H1 (cell line): ENCODE results near the gene FOXN3. TPM values are rescaled to one million over a fixed set of nuclear protein-coding genes. Genes with fewer than 3 reads are reported as not detected.

Experiments
- CTCF ChIA-PET: fragments of 300-600 bp; sonication (Branson Sonifier 250); formaldehyde crosslinking; loops from one replicate; lab custom pipeline; 2021; ENCODE audit not compliant: partially characterized antibody; lab: Charles Lee
- POLR2A ChIA-PET: fragments of 300-600 bp; sonication (Branson Sonifier 250); formaldehyde crosslinking; loops from one replicate; lab custom pipeline; 2021; ENCODE audit warnings: inconsistent platforms; ENCODE audit not compliant: partially characterized antibody; lab: Charles Lee
- DNase-seq, 2 experiments: peaks; one replicate each; pipeline versions ENCODE4 v3.0.0 to v3.0.0-alpha.2; 2010 to 2022; ENCODE audit warnings: low spot score in 2 of 2, low read depth in 1 of 2, mixed read lengths in 1 of 2
- FAIRE-seq: peaks from 2 replicates; lab custom pipeline; 2011; peaks lifted over from hg19 to GRCh38; lab: Jason Lieb, UNC
- H2AFZ ChIP-seq: 2 replicates; pipeline ENCODE4 v1.8.1; 2012; ENCODE audit warnings: low read length, inconsistent platforms
- H2AK5ac ChIP-seq: 2 replicates; pipeline ENCODE4 v1.6.1; 2013; ENCODE audit warnings: low read depth, low read length
- H2BK120ac ChIP-seq: replicated peaks from 2 replicates; pipeline ENCODE3; 2013; ENCODE audit warnings: low read depth, low read length, inconsistent platforms
- H2BK12ac ChIP-seq: 2 replicates; pipeline ENCODE4 v1.6.1; 2013; ENCODE audit warnings: low read depth, low read length
- H2BK15ac ChIP-seq: 2 replicates; pipeline ENCODE4 v1.6.1; 2013; ENCODE audit warnings: low read length
- H2BK20ac ChIP-seq: 2 replicates; pipeline ENCODE4 v1.6.1; 2013; ENCODE audit warnings: low read length
- H2BK5ac ChIP-seq: 2 replicates; pipeline ENCODE4 v1.6.1; 2013; ENCODE audit warnings: low read depth, low read length
- H3K14ac ChIP-seq: 2 replicates; pipeline ENCODE4 v1.6.1; 2013; ENCODE audit warnings: inconsistent platforms; ENCODE audit not compliant: insufficient read length
- H3K18ac ChIP-seq: 2 replicates; pipeline ENCODE4 v1.6.1; 2013; ENCODE audit warnings: low read length; ENCODE audit errors: extremely low read depth
- H3K23ac ChIP-seq: 2 replicates; pipeline ENCODE4 v1.6.1; 2013; ENCODE audit warnings: inconsistent platforms; ENCODE audit not compliant: insufficient read length
- H3K23me2 ChIP-seq: 2 replicates; pipeline ENCODE4 v1.6.1; 2013; ENCODE audit warnings: low read depth, low read length
- H3K27ac ChIP-seq: 2 replicates; pipeline ENCODE4 v1.6.1; 2011; ENCODE audit warnings: low read depth, low read length, inconsistent platforms
- H3K27me3 ChIP-seq, 4 experiments: replicated peaks in 1 of 4; 1 replicate in 1 of 4; 2 replicates in 3 of 4; pipeline versions ENCODE4 v1.6.1 to v1.8.1; 2011 to 2013; ENCODE audit warnings: low read length in 3 of 4, mild to moderate bottlenecking in 3 of 4, inconsistent platforms in 2 of 4, mixed read lengths in 2 of 4, moderate library complexity in 1 of 4; ENCODE audit not compliant: control insufficient read depth in 3 of 4, insufficient read depth in 3 of 4; ENCODE audit errors: extremely low read depth in 1 of 4
- H3K36me3 ChIP-seq, 4 experiments: 2 replicates each; pipeline versions ENCODE4 v1.6.1 to v1.8.1; 2011 to 2013; ENCODE audit warnings: mild to moderate bottlenecking in 4 of 4, low read length in 3 of 4, moderate library complexity in 2 of 4, control low read depth in 1 of 4, inconsistent platforms in 1 of 4; ENCODE audit not compliant: insufficient read depth in 4 of 4, control insufficient read depth in 2 of 4
- H3K4ac ChIP-seq: replicated peaks from 2 replicates; pipeline ENCODE3; 2013; ENCODE audit warnings: low read length, low read depth, mixed read lengths, inconsistent platforms; ENCODE audit not compliant: insufficient read length
- H3K4me1 ChIP-seq, 4 experiments: replicated peaks in 1 of 4; 1 replicate in 1 of 4; 2 replicates in 3 of 4; pipeline versions ENCODE4 v1.6.1 to v1.8.1; 2011 to 2013; ENCODE audit warnings: low read length in 3 of 4, inconsistent platforms in 2 of 4, mixed read lengths in 1 of 4; ENCODE audit not compliant: insufficient read depth in 4 of 4, control insufficient read depth in 3 of 4
- H3K4me2 ChIP-seq, 2 experiments: 2 replicates each; pipeline versions ENCODE4 v1.6.1 to v1.8.1; 2011 to 2013; ENCODE audit warnings: low read depth in 2 of 2, low read length in 2 of 2, control low read depth in 1 of 2, inconsistent platforms in 1 of 2, mild to moderate bottlenecking in 1 of 2; ENCODE audit not compliant: insufficient read depth in 1 of 2
- H3K4me3 ChIP-seq, 4 experiments: fragments of 200-600, 300-600 bp in 1 of 4; sonication (generic), shearing (Covaris generic), sonication (Bioruptor Twin) in 1 of 4; 2 replicates each; pipeline versions ENCODE4 v1.5.1 to v1.8.1; 2011 to 2016; ENCODE audit warnings: low read length in 4 of 4, low read depth in 3 of 4, control low read depth in 2 of 4, inconsistent platforms in 2 of 4, mild to moderate bottlenecking in 2 of 4, mixed read lengths in 1 of 4, moderate library complexity in 1 of 4; ENCODE audit not compliant: insufficient read depth in 2 of 4; ENCODE audit errors: extremely low read depth in 1 of 4
- H3K56ac ChIP-seq: replicated peaks from 2 replicates; pipeline ENCODE3; 2013; ENCODE audit warnings: low read depth, mild to moderate bottlenecking, mixed read lengths, low read length, inconsistent platforms; ENCODE audit not compliant: insufficient read length
- H3K79me1 ChIP-seq: 2 replicates; pipeline ENCODE4 v1.6.1; 2013; ENCODE audit warnings: low read depth, low read length, control low read depth
- H3K79me2 ChIP-seq, 2 experiments: 2 replicates each; pipeline versions ENCODE4 v1.6.1 to v1.8.1; 2012 to 2013; ENCODE audit warnings: low read length in 2 of 2, mild to moderate bottlenecking in 2 of 2, inconsistent platforms in 1 of 2; ENCODE audit not compliant: insufficient read depth in 2 of 2, control insufficient read depth in 1 of 2
- H3K9ac ChIP-seq, 4 experiments: replicated peaks in 1 of 4; 1 replicate in 1 of 4; 2 replicates in 3 of 4; pipeline versions ENCODE4 v1.6.1 to v1.8.1; 2011 to 2013; ENCODE audit warnings: low read depth in 3 of 4, low read length in 3 of 4, control low read depth in 2 of 4, mild to moderate bottlenecking in 2 of 4, moderate library complexity in 2 of 4, inconsistent platforms in 1 of 4; ENCODE audit errors: extremely low read depth in 1 of 4
- H3K9me3 ChIP-seq, 2 experiments: 2 replicates each; pipeline versions ENCODE4 v1.6.1 to v1.8.1; 2012 to 2013; ENCODE audit warnings: mild to moderate bottlenecking in 2 of 2, moderate library complexity in 2 of 2, control low read depth in 1 of 2, inconsistent platforms in 1 of 2, low read depth in 1 of 2, low read length in 1 of 2, mixed read lengths in 1 of 2; ENCODE audit not compliant: insufficient read depth in 2 of 2
- H4K20me1 ChIP-seq, 2 experiments: replicated peaks in 1 of 2; 2 replicates each; pipeline versions ENCODE3 to v1.8.1; 2011 to 2013; ENCODE audit warnings: inconsistent platforms in 2 of 2, low read length in 2 of 2, mild to moderate bottlenecking in 1 of 2; ENCODE audit not compliant: insufficient read depth in 2 of 2, control insufficient read depth in 1 of 2
- H4K5ac ChIP-seq: 2 replicates; pipeline ENCODE4 v1.6.1; 2013; ENCODE audit warnings: low read length, low read depth, mixed read lengths, inconsistent platforms; ENCODE audit not compliant: insufficient read length
- H4K8ac ChIP-seq: 2 replicates; pipeline ENCODE4 v1.8.0; 2013; ENCODE audit warnings: mild to moderate bottlenecking, moderate library complexity, low read length, inconsistent platforms; ENCODE audit not compliant: insufficient read depth; ENCODE audit errors: extremely low read depth
- H4K91ac ChIP-seq: replicated peaks from 2 replicates; pipeline ENCODE3; 2013; ENCODE audit warnings: low read length, mixed read lengths, inconsistent platforms; ENCODE audit not compliant: insufficient read length
- BACH1 ChIP-seq: IDR thresholded peaks from 2 replicates; pipeline ENCODE4 v1.6.1; 2012; ENCODE audit warnings: low read length, improper control_type of control experiment
- EZH2 ChIP-seq: fragments of 200-600 bp; sonication (generic); IDR thresholded peaks from 2 replicates; pipeline ENCODE4 v1.7.1; 2012; ENCODE audit warnings: low read depth, mild to moderate bottlenecking, moderate library complexity, low read length, inconsistent platforms; ENCODE audit not compliant: severe bottlenecking
- KDM4A ChIP-seq: IDR thresholded peaks from one replicate; pipeline ENCODE4 v1.7.1; 2012; ENCODE audit warnings: low read depth, mild to moderate bottlenecking, moderate library complexity, low read length, inconsistent platforms; ENCODE audit not compliant: severe bottlenecking
- NANOG ChIP-seq: IDR thresholded peaks from 2 replicates; pipeline ENCODE4 v1.6.1; 2011; ENCODE audit warnings: low read length, low read depth, mild to moderate bottlenecking, inconsistent platforms; ENCODE audit not compliant: insufficient read depth, poor library complexity, severe bottlenecking
- POLR2A ChIP-seq, 2 experiments: IDR thresholded peaks; 1 replicate in 1 of 2; 2 replicates in 1 of 2; pipeline ENCODE4 v1.6.1; 2011; ENCODE audit warnings: low read depth in 2 of 2, low read length in 2 of 2, mild to moderate bottlenecking in 2 of 2; ENCODE audit errors: control extremely low read depth in 1 of 2
- RXRA ChIP-seq: IDR thresholded peaks from 2 replicates; pipeline ENCODE4 v1.6.1; 2011; ENCODE audit warnings: low read depth, mild to moderate bottlenecking, low read length, moderate library complexity; ENCODE audit not compliant: insufficient read depth
- SP1 ChIP-seq: IDR thresholded peaks from 2 replicates; pipeline ENCODE4 v1.6.1; 2011; ENCODE audit warnings: low read depth, low read length
- SP2 ChIP-seq: IDR thresholded peaks from 2 replicates; pipeline ENCODE4 v1.6.1; 2012; ENCODE audit warnings: mild to moderate bottlenecking, low read length, inconsistent platforms
- TBP ChIP-seq: IDR thresholded peaks from 2 replicates; pipeline ENCODE4 v1.6.1; 2011; ENCODE audit warnings: low read depth, low read length, improper control_type of control experiment
- WGBS, 2 experiments: shearing (Covaris generic) in 1 of 2; methylation state at CpG; one replicate each; pipeline versions ENCODE4 v1.1.6 to v1.1.7; 2013 to 2015; ENCODE audit warnings: low lambda C conversion rate in 2 of 2, mixed read lengths in 2 of 2, inconsistent platforms in 1 of 2, low coverage in 1 of 2, missing lambda C conversion rate in 1 of 2; ENCODE audit not compliant: insufficient replicate concordance in 2 of 2, insufficient coverage in 1 of 2, insufficient read length in 1 of 2; ENCODE audit errors: extremely low coverage in 1 of 2, missing lambda C conversion rate in 1 of 2; 5-methylcytosine and 5-hydroxymethylcytosine counted together
- polyA plus RNA-seq, 7 experiments: library from polyadenylated mRNA; depleted of rRNA in 3 of 7; stranded (reverse) in 5 of 7; unstranded in 2 of 7; fragments of >200 nt in 5 of 7; fragments of 200-250 nt in 2 of 7; gene quantifications; 1 replicate in 5 of 7; 2 replicates in 1 of 7; 4 replicates in 1 of 7; pipeline versions ENCODE4 v1.2.1 to v1.2.3, GENCODE V29; 2011 to 2013; ENCODE audit warnings: missing spikeins in 2 of 7, mixed read lengths in 2 of 7
- total RNA-seq: library from RNA; stranded (reverse); fragmentation: NEBNext Ultra II Directional; extraction: Animal tissue kit (Norgen Biotek cat#: 25700); gene quantifications from 2 replicates; pipeline ENCODE4 v1.2.1, GENCODE V29; 2021

Gene FOXN3
- total and polyA plus RNA-seq, 2 of the 8 experiments (the other 6 are each of a cell fraction or from before 2014, with no cell fraction given), result 52.6 to 178 TPM

DNA sequence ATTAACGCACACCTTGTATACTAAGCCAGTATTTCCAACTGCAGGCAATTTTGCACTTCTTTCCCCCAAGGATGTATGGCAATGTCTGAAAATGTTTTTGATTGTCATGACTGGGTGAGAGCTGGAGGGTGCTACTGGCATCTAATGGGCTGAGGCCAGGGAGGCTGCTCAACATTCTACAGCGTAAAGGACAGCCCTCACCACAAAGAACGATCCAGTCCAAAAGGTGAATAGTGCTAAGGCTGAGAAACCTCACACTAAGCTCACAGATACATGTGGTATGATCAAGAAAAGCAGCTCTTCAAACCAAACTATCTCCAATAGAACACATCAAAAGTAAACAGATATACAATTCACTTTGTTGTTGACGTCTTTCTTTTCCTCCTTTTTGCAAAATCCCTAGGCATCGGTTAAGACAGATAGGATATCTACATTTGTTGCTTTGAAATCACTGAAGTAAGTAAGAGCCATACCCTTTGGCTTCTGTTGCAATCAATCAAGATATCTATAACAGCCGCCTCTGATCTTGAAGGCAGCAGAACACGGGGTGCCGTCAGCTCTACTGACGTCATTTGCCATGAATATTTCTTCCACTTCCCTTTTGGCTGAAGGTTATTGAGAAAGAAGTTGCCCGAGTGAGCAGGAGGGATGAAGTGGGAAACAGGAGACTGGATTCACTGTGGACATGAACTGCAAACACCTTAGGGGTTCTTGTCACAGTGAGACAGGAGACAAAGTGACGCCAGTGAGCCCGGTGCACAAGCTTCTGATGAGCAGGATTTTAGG is 218.3 kb downstream of the FOXN3 start:
- TF ChIP-seq SP2 (no peak), TBP (no peak), BACH1 (no peak), SP1 (no peak), KDM4A (no peak), RXRA (no peak), NANOG (no peak), EZH2 (no peak), POLR2A (IDR thresholded peaks at IDR 0.05; ENCODE audit: control extremely low read depth in 1 of 2, low read depth in 2 of 2, low read length in 2 of 2) (no peak)
- 89% methylated on average over 12 of the region's 12 CpGs; no CpG with 5 or more reads in 1 of the 2 experiments for whole genome bisulfite sequencing, 2 experiments

More for the DNA sequence above, 218.3 kb downstream of the FOXN3 start:
- Histone ChIP-seq H4K91ac (no peak overlapping the region), H3K23me2 (no peaks in the 10 kb centered on the region), H2BK120ac (no peak overlapping the region), H2AFZ (no peak overlapping the region), H3K18ac (no peak overlapping the region), H3K4ac (no peak overlapping the region), H3K14ac (no peak overlapping the region), H4K20me1 (peaks cover 5 to 8% of the 10 kb centered on the region in 2 experiments), H4K5ac (no peak overlapping the region), H3K27me3 (no peaks in the 10 kb centered on the region), H3K4me3 (no peak overlapping the region), H2BK12ac (no peak overlapping the region), H3K4me1 (peaks cover 6 to 12% (median 9%) of the 10 kb centered on the region in 4 experiments), H4K8ac (no peak overlapping the region), H3K27ac (no peak overlapping the region), H3K4me2 (no peak overlapping the region), H3K9ac (no peak overlapping the region), H2BK5ac (no peak overlapping the region), H2AK5ac (no peak overlapping the region), H3K23ac (no peak overlapping the region), H3K36me3 (peaks cover 0 to 4% (median 0%) of the 10 kb centered on the region in 4 experiments; a peak in 4 of 8 replicates), H3K56ac (no peak overlapping the region), H2BK15ac (no peak overlapping the region), H3K79me1 (peaks cover 8% of the 10 kb centered on the region), H3K9me3 (0 out of 4 replicates have a peak, but pooled peaks cover 0 to 2% of the 10 kb centered on the region in 2 experiments), H3K79me2 (peaks cover 0 to 60% of the 10 kb centered on the region in 2 experiments; a peak in 2 of 4 replicates), H2BK20ac (no peak overlapping the region)
- ChIA-PET POLR2A (no interaction called here), CTCF (interaction anchor here (0.6 to 2.7 kb wide), 5 partner anchors 8 to 158 kb away, joined by 3 to 10 read pairs (median 5); no protein-coding TSS in a partner anchor)
- DNase-seq (no peak), FAIRE-seq (no peak)
